ENCODE results near the gene LYRM4.
A peak's percentile ranks its signal among the peaks of the same experiment; 100 is the strongest.
"Not testable (repeated sequence)": the region's sequence is repeated elsewhere in the genome, so short reads cannot be mapped to it uniquely, and the experiment has no call there.

Gene LYRM4

GRCh38 chr6:5081955-5082354 is 178.8 kb downstream of the LYRM4 start:
- FAIRE-seq (no peak), DNase-seq (ENCODE audit: insufficient read length, low spot score) (peak; percentile 31)
- no peak for TF ChIP-seq POLR2A (IDR thresholded peaks at IDR 0.05; ENCODE audit: low read depth, low read length)

DNA sequence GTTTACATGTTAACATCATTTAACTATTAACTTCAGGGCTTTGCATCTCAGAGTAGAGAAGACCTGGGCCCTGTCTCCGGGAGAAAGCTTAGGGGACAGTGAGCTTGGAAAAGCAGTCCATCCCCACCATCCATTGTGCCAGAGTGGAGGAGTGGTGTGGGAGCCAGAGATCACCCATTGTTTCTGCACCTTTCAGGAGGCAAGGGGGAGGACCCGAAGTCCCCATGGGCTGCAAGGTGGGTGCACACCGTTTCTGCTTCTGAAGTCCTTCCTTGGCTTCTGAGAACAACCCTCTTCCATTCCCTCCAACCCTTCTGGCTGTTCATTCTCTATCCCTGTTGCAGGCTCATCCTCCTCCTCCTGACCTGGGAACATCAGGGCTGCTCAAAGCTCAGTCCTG is 179.6 kb downstream of the LYRM4 start:
- no peak for FAIRE-seq

DNA sequence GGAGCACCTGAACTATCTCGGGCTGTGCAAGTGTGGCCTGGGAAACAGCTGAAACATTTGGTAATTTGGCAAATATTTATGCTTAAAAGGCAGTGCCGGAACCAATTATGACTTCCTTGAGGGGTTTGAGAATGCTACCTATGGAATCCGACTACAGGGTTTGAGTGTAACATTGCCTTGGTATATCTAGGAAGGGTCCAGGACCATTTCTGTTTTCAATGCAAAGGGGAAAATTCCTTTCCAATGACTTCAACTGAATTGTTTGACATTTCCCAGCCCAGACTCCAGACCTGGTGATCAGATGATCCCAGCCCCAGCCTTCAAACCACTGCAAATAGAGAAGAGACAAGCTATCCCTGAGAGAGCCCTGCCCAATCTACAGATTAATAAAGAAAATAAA is 180.2 kb downstream of the LYRM4 start:
- FAIRE-seq (no peak), DNase-seq (ENCODE audit: insufficient read length, low spot score) (no peak)
- TF ChIP-seq POLR2A (IDR thresholded peaks at IDR 0.05; ENCODE audit: low read depth, low read length), result no peak

More for the DNA sequence above, 179.6 kb downstream of the LYRM4 start:
- no peak for TF ChIP-seq POLR2A (IDR thresholded peaks at IDR 0.05; ENCODE audit: low read depth, low read length)
- no peak for DNase-seq (ENCODE audit: insufficient read length, low spot score)

DNA sequence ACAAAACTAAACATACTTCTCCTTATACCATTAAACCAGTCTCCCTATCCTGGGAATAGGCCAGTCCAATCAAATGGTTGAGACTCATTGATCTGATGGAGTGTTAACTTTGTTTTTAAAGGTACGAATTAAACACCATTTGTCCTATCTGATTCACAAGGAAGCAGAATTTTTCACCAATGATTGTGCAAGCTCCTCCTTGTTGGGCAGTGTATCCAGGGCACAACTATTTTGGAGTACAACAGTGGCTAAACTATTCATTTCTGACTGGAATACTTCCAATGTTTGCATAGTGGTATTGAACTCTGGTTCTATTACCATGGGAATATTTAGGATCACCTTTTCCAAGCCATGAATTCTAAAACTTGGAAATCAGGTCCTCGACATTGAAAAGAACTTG is 181.1 kb downstream of the LYRM4 start:
- no peak for DNase-seq (ENCODE audit: insufficient read length, low spot score)
- no peak for TF ChIP-seq POLR2A (IDR thresholded peaks at IDR 0.05; ENCODE audit: low read depth, low read length)
- FAIRE-seq, result no peak

DNA sequence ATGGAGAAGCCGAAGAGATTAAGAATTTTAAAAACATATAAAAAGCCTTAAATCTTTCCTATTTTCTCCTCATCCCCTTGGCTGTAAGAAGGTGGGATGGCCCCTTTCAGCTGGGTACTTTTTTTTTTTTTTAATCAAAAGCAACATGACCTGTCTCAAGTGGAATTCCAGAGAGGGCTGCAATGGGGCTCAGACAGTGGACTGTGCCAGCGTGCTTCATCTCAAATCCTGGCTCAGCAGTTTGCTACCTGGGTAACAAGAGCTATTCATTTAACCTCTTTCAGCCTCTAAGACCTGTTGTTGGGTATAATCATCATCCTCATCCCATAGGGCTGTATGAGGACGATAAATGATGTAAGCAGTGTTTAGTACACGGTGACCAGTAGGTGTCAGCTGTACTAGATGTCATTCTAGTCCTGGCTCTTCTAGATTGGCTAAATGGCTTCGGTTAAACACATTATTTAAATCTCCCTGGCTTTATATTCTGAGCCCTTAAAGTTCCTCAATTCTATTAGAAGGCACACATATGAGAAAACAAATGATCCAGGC is 182.6 kb downstream of the LYRM4 start:
- DNase-seq (ENCODE audit: insufficient read length, low spot score), result no peak
- no peak for FAIRE-seq
- TF ChIP-seq POLR2A (IDR thresholded peaks at IDR 0.05; ENCODE audit: low read depth, low read length), result no peak

GRCh38 chr6:5076931-5077330 is 183.8 kb downstream of the LYRM4 start:
- TF ChIP-seq POLR2A (IDR thresholded peaks at IDR 0.05; ENCODE audit: low read depth, low read length), result no peak
- FAIRE-seq (no peak), DNase-seq (ENCODE audit: insufficient read length, low spot score) (no peak)

DNA sequence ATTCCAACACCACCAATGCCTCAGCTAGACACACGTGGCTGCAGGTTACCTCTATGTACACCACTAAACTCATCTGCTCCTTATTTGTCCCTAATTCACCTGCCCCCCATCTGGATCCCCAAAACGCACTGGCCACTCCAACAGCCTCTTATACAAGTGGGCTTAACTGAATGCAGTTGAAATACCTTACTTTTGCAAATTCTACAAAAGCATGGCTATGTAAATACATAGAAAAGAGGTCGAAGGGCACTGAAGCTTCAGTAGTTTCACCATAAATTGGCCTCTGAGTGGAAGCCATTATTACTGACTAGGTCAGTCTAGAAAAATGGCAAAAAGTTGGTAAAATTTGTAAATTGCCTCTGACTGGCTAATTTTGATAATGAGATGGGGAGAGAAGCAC is 186.8 kb downstream of the LYRM4 start:
- no peak for TF ChIP-seq POLR2A (IDR thresholded peaks at IDR 0.05; ENCODE audit: low read depth, low read length)
- FAIRE-seq (no peak), DNase-seq (ENCODE audit: insufficient read length, low spot score) (no peak)

DNA sequence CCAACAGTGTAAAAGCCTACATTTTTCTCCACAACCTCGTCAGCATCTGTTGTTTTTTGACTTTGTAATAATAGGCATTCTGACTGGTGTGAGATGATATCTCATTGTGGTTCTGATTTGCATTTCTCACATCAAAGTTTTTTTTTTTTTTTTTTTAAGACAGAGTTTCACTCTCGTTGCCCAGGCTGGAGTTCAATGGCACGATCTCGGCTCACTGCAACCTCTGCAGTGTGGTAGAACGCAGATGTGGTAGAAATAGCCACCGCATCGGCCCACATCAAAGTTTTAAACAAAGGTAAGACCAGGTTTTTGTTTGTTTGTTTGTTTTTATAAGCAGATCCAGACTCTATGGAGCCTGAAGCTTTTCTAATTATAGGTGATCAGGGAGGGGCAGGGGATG is 188.3 kb downstream of the LYRM4 start:
- DNase-seq (ENCODE audit: insufficient read length, low spot score) (no peak), FAIRE-seq (no peak)
- TF ChIP-seq POLR2A (IDR thresholded peaks at IDR 0.05; ENCODE audit: low read depth, low read length), result no peak

- FAIRE-seq (no peak), DNase-seq (ENCODE audit: insufficient read length, low spot score) (no peak)
- TF ChIP-seq POLR2A (IDR thresholded peaks at IDR 0.05; ENCODE audit: low read depth, low read length), result no peak
These were observed 189.5 kb downstream of the LYRM4 start for GRCh38 chr6:5071216-5071615.

DNA sequence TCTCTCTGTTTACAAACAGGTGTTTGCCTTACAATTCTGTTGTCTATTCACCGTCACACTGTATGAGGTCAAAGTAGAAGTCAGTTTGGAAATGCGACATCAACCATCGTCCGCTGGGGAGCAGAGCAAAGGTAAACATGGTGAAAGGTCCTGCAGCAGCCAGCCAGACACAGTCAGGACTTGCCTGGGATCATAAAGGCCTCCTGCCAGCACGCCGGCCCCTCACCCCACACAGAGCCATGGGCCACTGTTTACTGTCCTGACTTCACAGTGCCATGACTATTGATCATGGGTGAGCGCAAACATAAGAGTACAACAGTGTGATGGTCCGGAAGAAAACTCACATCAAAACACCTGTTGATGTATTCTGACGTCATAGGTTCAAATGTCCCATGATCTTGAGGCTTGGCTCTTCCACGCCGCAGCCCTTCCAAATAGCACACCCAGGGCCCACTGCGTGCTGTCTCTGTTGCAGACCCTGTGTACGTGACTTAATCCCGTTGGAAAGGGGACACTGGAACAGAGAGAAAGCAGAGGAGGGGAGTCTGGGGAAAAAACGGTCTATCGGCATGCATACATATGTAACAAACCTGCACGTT is 192.5 kb downstream of the LYRM4 start:
- TF ChIP-seq POLR2A (IDR thresholded peaks at IDR 0.05; ENCODE audit: low read depth, low read length), result no peak
- no peak for DNase-seq (ENCODE audit: insufficient read length, low spot score)
- no peak for FAIRE-seq

DNA sequence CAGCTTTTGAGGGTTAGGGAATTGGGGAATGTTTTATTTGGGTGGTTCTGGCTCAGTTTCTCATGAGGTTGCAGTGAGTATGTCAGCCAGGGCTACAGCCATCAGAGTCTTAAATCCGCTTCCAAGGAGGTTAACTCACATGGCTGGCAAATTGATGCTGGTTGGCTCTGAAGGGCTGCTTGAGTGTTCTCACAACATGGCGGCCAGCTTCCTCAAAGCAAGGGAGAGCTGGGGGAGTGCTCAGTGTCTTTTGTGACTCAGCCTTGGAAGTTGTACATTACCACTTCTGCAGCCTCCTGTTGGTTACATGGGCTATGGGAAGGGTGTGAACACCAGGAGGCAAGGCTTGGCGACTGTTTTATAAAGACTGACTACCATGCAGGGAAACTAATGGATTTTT is 193.4 kb downstream of the LYRM4 start:
- TF ChIP-seq POLR2A (IDR thresholded peaks at IDR 0.05; ENCODE audit: low read depth, low read length), result no peak
- FAIRE-seq, result no peak
- DNase-seq (ENCODE audit: insufficient read length, low spot score), result no peak

DNA sequence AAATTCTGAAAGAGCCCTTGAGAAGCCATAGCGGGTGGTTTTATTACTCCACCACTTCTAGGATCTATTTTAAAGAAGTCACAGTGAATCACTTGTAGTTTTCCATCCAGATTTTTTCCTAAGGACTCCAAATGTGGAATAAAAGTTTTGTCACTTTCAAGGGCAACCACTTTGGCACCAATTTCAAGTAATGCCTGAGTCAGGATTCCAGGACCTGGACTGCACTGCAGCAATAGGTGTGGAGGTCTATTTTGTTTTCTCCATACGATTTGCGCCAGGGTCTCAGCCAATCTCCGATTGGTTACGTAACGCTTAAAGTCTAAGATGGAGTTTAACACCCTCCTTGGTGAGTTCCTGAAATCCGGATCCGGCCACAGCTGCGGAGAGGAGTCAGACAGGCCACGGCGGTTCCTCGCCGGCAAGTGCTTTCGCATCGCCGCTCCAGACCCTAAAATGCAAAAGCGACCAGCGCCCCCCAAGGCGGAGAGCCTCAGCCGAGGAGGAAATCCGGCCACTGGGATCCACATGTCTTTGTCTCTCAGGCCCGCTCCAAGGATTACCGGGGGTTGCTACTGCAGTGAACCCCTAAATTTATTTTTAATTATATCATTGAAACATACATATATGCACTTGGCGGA is 194.2 kb downstream of the LYRM4 start:
- no peak for TF ChIP-seq POLR2A (IDR thresholded peaks at IDR 0.05; ENCODE audit: low read depth, low read length)
- DNase-seq (ENCODE audit: insufficient read length, low spot score) (no peak), FAIRE-seq (no peak)

DNA sequence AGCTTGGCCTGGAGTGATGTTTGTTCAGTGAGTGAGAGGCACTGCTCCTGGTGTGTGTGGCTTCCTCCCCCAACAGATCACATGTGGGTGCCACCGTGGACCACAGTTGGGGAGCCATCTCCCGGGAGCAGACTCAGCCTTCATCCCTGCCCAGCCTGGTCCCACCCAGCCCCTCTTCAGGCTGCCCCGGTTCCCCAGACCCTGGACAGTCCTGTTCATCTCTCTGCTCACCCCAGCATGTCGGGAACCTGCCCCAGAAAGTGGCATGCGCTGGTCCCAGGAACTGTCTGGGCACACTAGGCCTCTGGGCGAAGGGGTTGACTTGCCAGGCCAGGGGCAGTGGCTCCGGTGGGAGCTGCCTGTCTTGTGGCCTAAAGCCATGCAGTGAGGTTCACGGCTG is 197.1 kb downstream of the LYRM4 start:
- FAIRE-seq (no peak), DNase-seq (ENCODE audit: insufficient read length, low spot score) (no peak)
- TF ChIP-seq POLR2A (IDR thresholded peaks at IDR 0.05; ENCODE audit: low read depth, low read length), result no peak

- no peak for TF ChIP-seq POLR2A (IDR thresholded peaks at IDR 0.05; ENCODE audit: low read depth, low read length)
- FAIRE-seq (no peak), DNase-seq (ENCODE audit: insufficient read length, low spot score) (no peak)
These were observed 199.6 kb downstream of the LYRM4 start for GRCh38 chr6:5061152-5061551.

DNA sequence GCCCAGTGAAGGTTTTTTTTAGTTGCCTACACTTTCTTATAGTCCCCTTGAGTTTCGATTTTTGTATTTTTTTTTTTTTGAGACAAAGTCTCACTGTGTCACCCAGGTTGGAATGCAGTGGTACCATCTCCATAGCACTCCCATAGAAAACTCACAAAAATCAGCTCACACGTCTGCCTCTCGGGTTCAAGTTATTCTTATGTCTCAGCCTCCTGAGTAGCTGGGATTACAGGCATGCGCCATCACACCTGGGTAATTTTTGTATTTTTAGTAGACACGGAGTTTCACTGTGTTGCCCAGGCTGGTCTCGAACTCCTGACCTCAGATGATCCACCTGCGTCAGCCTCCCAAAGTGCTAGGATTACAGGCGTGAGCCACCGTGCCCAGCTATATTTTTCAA is 200.3 kb downstream of the LYRM4 start:
- not testable (repeated sequence) for FAIRE-seq; DNase-seq (ENCODE audit: insufficient read length, low spot score)
